ENCODE measurements around the gene TSPAN6. TPM values are rescaled to one million over a fixed set of nuclear protein-coding genes. Genes with fewer than 3 reads are reported as not detected.

TSPAN6 gene
- total and polyA plus RNA-seq, 9 of the 15 experiments (the other 6 are each of a cell fraction or from before 2014, with no cell fraction given), result 0.04 to 0.68 (median 0.11) TPM; not detected in 6

- H3K27ac ChIP-seq (ENCODE audit: extremely low read depth, low read depth, low read length), result no peak overlapping the region
- no peaks in the 10 kb centered on the region for H3K9me3 ChIP-seq (replicated peaks; ENCODE audit: control insufficient read depth, insufficient read depth, low read depth, low read length)
- no peak overlapping the region for H2AFZ ChIP-seq (ENCODE audit: low read depth, low read length)
- H3K79me2 ChIP-seq (ENCODE audit: control insufficient read depth, insufficient read depth, low read length), result no peaks in the 10 kb centered on the region
- CTCF ChIA-PET (ENCODE audit: low intra/inter-chr PET ratio), result no interaction called here
- 3% methylated on average over 3 of the region's 3 CpGs for WGBS (ENCODE audit: insufficient coverage, low coverage, missing lambda C conversion rate)
- BruUV-seq (replicated peaks), result no TSS peak
- H3K4me1 ChIP-seq (replicated peaks in 1 of 2; ENCODE audit: control insufficient read depth in 2 of 2, insufficient read depth in 2 of 2, low read length in 2 of 2), result no peaks in the 10 kb centered on the region
- in situ Hi-C loops (cut with MboI), result loop anchor here (25.0 kb wide), 1 partner anchor 506 kb away; no protein-coding TSS in a partner anchor
- no peaks in the 10 kb centered on the region for H3K36me3 ChIP-seq (ENCODE audit: control insufficient read depth, insufficient read depth, low read length)
- H3K27me3 ChIP-seq (ENCODE audit: control insufficient read depth in 2 of 2, insufficient read depth in 2 of 2, low read length in 2 of 2), result no peaks in the 10 kb centered on the region
- POLR2A ChIA-PET, result no interaction called here
- H3K4me3 ChIP-seq, result no peak overlapping the region
- no peaks in the 10 kb centered on the region for H4K20me1 ChIP-seq (replicated peaks; ENCODE audit: control insufficient read depth, insufficient read depth, low read length)
- no peak overlapping the region for H3K4me2 ChIP-seq (ENCODE audit: insufficient read depth, low read length)
- ATAC-seq (no peak), FAIRE-seq (no peak), DNase-seq (ENCODE audit: extremely low read depth in 1 of 4, low spot score in 3 of 4) (no peak)
- H3K9me1 ChIP-seq (ENCODE audit: control insufficient read depth, insufficient read depth, low read length), result no peaks in the 10 kb centered on the region
- no peak overlapping the region for H3K9ac ChIP-seq (ENCODE audit: insufficient read depth in 1 of 2, low read depth in 2 of 2, low read length in 2 of 2)
- intact Hi-C loops (cut with micrococcal nuclease), result loop anchor here (10.0 kb wide), 1 partner anchor 603 kb away; no protein-coding TSS in a partner anchor
- no peak for TF ChIP-seq GTF3C2 (IDR thresholded peaks at IDR 0.05; ENCODE audit: borderline replicate concordance, extremely low read depth, insufficient read length)
- TF ChIP-seq ZNF778 (CRISPR knock-in tag; IDR thresholded peaks at IDR 0.05), result no peak
- no peak for TF ChIP-seq LCOR (CRISPR knock-in tag; IDR thresholded peaks at IDR 0.05)
- TF ChIP-seq ETV5 (CRISPR knock-in tag; IDR thresholded peaks at IDR 0.05; ENCODE audit: low read depth), result no peak
- no peak for TF ChIP-seq CREB1 (IDR thresholded peaks at IDR 0.05)
- no peak for TF ChIP-seq CREB1 (CRISPR knock-in tag; IDR thresholded peaks at IDR 0.05)
- TF ChIP-seq ZNF717 (CRISPR knock-in tag; IDR thresholded peaks at IDR 0.05), result no peak
- TF ChIP-seq E2F3 (CRISPR knock-in tag; IDR thresholded peaks at IDR 0.05), result no peak
- TF ChIP-seq ZBTB7A (IDR thresholded peaks at IDR 0.05; ENCODE audit: borderline replicate concordance, control insufficient read depth, low read depth, low read length), result no peak
- no peak for TF ChIP-seq SREBF2 (CRISPR knock-in tag; IDR thresholded peaks at IDR 0.05)
- TF ChIP-seq CREB3L1 (IDR thresholded peaks at IDR 0.05; ENCODE audit: borderline replicate concordance, low read depth), result no peak
- no peak for TF ChIP-seq RBM17 (IDR thresholded peaks at IDR 0.05; ENCODE audit: borderline replicate concordance, low read depth, low read length)
- no peak for TF ChIP-seq ZNF124 (CRISPR knock-in tag; IDR thresholded peaks at IDR 0.05)
- TF ChIP-seq ZNF280B (CRISPR knock-in tag; IDR thresholded peaks at IDR 0.05), result no peak
- TF ChIP-seq MTA2 (IDR thresholded peaks at IDR 0.05; ENCODE audit: low read depth), result no peak
- no peak for TF ChIP-seq KLF6 (CRISPR knock-in tag; IDR thresholded peaks at IDR 0.05; ENCODE audit: borderline replicate concordance)
Measured at GRCh38 chrX:100681599-100681998, 45.0 kb upstream of the TSPAN6 start.
